Hepatocyte (in vitro differentiated cells): ENCODE measurements around the gene TOB1.

ENCODE experiments used
- CTCF ChIP-seq: fragments of 200-600 bp; sonication (generic); IDR thresholded peaks from 2 replicates; pipeline ENCODE4 v1.5.1; 2016; ENCODE audit warnings: antibody characterized with exemption, mild to moderate bottlenecking; ENCODE audit not compliant: poor library complexity
- EZH2 ChIP-seq: fragments of 200-600 bp; sonication (generic); IDR thresholded peaks from 2 replicates; pipeline ENCODE4 v1.6.1; 2016; ENCODE audit warnings: antibody characterized with exemption, mild to moderate bottlenecking, borderline replicate concordance

- TF ChIP-seq CTCF (no peak), EZH2 (no peak)
These were observed 12.9 kb upstream of the TOB1 start for GRCh38 chr17:50879086-50879485.
